ENCODE results near the gene ADGRG3. TPM values are rescaled to one million over a fixed set of nuclear protein-coding genes. Genes with fewer than 3 reads are reported as not detected.

ADGRG3 gene
- total RNA-seq, 1 experiment from 2014 or later = 0.46 TPM

GRCh38 chr16:57728336-57729181 is 60.5 kb downstream of the ADGRG3 start:
- H3K27ac ChIP-seq (ENCODE audit: insufficient read length, low read depth, low read length) = no peak overlapping the region
- no peak overlapping the region for H3K4ac ChIP-seq (ENCODE audit: low read depth, low read length)
- H2AFZ ChIP-seq (ENCODE audit: low read length) = no peak overlapping the region
- H4K20me1 ChIP-seq (ENCODE audit: control insufficient read depth, insufficient read depth, insufficient read length) = no peaks in the 10 kb centered on the region
- TF ChIP-seq, protein P1, sequence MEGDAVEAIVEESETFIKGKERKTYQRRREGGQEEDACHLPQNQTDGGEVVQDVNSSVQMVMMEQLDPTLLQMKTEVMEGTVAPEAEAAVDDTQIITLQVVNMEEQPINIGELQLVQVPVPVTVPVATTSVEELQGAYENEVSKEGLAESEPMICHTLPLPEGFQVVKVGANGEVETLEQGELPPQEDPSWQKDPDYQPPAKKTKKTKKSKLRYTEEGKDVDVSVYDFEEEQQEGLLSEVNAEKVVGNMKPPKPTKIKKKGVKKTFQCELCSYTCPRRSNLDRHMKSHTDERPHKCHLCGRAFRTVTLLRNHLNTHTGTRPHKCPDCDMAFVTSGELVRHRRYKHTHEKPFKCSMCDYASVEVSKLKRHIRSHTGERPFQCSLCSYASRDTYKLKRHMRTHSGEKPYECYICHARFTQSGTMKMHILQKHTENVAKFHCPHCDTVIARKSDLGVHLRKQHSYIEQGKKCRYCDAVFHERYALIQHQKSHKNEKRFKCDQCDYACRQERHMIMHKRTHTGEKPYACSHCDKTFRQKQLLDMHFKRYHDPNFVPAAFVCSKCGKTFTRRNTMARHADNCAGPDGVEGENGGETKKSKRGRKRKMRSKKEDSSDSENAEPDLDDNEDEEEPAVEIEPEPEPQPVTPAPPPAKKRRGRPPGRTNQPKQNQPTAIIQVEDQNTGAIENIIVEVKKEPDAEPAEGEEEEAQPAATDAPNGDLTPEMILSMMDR (conservative IDR thresholded peaks at IDR 0.05) = no peak
- H3K27me3 Mint-ChIP-seq (ENCODE audit: low read depth) = peaks cover 5% of the 10 kb centered on the region
- H2BK5ac ChIP-seq (ENCODE audit: insufficient read length, low read length) = no peak overlapping the region
- H3K4me1 ChIP-seq (ENCODE audit: insufficient read depth, low read length) = no peaks in the 10 kb centered on the region
- no peak overlapping the region for H2BK120ac ChIP-seq (ENCODE audit: low read depth, low read length, poor library complexity, severe bottlenecking)
- H3K9me3 ChIP-seq (ENCODE audit: control insufficient read depth, low read depth, low read length) = no peaks in the 10 kb centered on the region
- H3K36me3 Mint-ChIP-seq (ENCODE audit: insufficient read depth in 1 of 3, low read depth in 3 of 3) = peaks cover 0 to 5% (median 0%) of the 10 kb centered on the region in 3 experiments; a peak in 1 of 7 replicates
- WGBS (ENCODE audit: extremely low coverage, insufficient read length, low lambda C conversion rate) = no CpG with 5 or more reads among the region's 14 CpGs
- H4K5ac ChIP-seq (ENCODE audit: insufficient read length, low read depth, low read length) = no peak overlapping the region
- H3K56ac ChIP-seq (ENCODE audit: insufficient read length, low read depth, low read length) = no peak overlapping the region
- H3K9ac ChIP-seq (ENCODE audit: extremely low read depth, insufficient read length, low read length) = no peak overlapping the region
- H3K4me2 ChIP-seq (ENCODE audit: insufficient read depth, insufficient read length, low read length) = no peak overlapping the region
- no peak overlapping the region for H3T11ph ChIP-seq (ENCODE audit: low read length)
- H2BK20ac ChIP-seq (ENCODE audit: low read depth, low read length, poor library complexity, severe bottlenecking) = no peak overlapping the region
- no peak overlapping the region for H4K91ac ChIP-seq (ENCODE audit: insufficient read length, low read depth, low read length)
- H3K9me3 Mint-ChIP-seq = peaks cover 0 to 3% of the 10 kb centered on the region in 2 experiments; a peak in 3 of 5 replicates
- H4K8ac ChIP-seq (replicated peaks; ENCODE audit: insufficient read length, low read depth, low read length) = no peak overlapping the region
- H3K27me3 ChIP-seq (ENCODE audit: insufficient read depth, low read length) = no peaks in the 10 kb centered on the region
- H2BK15ac ChIP-seq (ENCODE audit: low read depth, low read length) = no peak overlapping the region
- H2AK5ac ChIP-seq (ENCODE audit: insufficient read length, low read length) = no peak overlapping the region
- no peaks in the 10 kb centered on the region for H3K79me1 ChIP-seq (ENCODE audit: insufficient read depth, low read depth, low read length, poor library complexity, severe bottlenecking)
- H3K4me1 Mint-ChIP-seq = peaks cover 0 to 7% of the 10 kb centered on the region in 2 experiments; a peak in 1 of 4 replicates
- no peaks in the 10 kb centered on the region for H3K23me2 ChIP-seq (ENCODE audit: insufficient read length, low read depth, low read length, poor library complexity, severe bottlenecking)
- DNase-seq = no peak
- no peak overlapping the region for H2BK12ac ChIP-seq (ENCODE audit: insufficient read length, low read depth, low read length)
- no peak overlapping the region for H3K18ac ChIP-seq (ENCODE audit: insufficient read length, low read depth, low read length)
- H3K4me3 Mint-ChIP-seq = no peak overlapping the region
- no peaks in the 10 kb centered on the region for H3K79me2 ChIP-seq (ENCODE audit: insufficient read depth, low read length)
- H3K14ac ChIP-seq (ENCODE audit: insufficient read depth, low read length) = no peak overlapping the region
- no peak overlapping the region for H3K23ac ChIP-seq (ENCODE audit: insufficient read length, low read depth, low read length)
- H3K27ac Mint-ChIP-seq = no peak overlapping the region
